GM19438 (cell line): ENCODE results near the gene SPTBN5.

Experiments used
- ATAC-seq: cut with Tn5 transposase; IDR thresholded peaks from one replicate; pipeline ENCODE4 v1.9.1; 2021; ENCODE audit warnings: low read depth; ENCODE audit not compliant: unreplicated experiment

Gene SPTBN5

GRCh38 chr15:41827880-41828806, 65.7 kb downstream of the SPTBN5 start, which contains the start of gene JMJD7:
TSS of gene JMJD7 (plus strand) at chr15:41828092. CDS start at chr15:41828125, 33 bp downstream.
- ATAC-seq, result peak; percentile 66

DNA sequence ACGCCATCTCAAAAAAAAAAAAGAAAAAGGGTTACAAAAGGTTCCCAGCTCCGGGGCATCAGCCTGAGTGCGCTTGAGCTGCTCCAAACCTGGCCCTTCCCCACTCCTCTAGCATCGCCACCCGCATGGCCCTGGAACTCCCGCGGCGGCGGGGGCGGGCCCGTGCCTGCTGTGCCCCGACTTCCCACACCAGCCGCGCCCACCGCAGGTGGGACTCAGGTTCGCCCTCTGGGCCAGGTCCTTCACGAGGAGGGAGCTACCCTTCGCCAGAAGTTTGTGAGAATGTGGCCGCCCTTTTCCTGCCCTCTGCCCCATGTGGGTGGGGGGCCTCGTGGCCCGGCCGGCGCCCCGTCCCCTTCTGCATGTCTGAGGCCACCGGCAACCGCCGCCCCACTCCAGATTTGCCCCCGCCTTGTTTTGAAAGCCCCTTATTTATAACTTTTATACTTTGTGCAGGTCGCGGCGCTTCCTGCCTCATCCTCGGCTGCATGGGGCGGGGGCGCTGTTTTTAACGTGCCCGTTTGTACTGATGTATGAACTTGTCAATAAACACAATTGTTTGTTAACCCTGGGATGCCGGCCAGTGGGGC, 66.5 kb downstream of the SPTBN5 start:
- ATAC-seq, result no peak

- no peak for ATAC-seq
Observed at GRCh38 chr15:41825572-41826535, 68.0 kb downstream of the SPTBN5 start.

- no peak for ATAC-seq
Observed at GRCh38 chr15:41825145-41825544, 68.7 kb downstream of the SPTBN5 start.

GRCh38 chr15:41824062-41824745, 69.6 kb downstream of the SPTBN5 start:
- no peak for ATAC-seq

DNA sequence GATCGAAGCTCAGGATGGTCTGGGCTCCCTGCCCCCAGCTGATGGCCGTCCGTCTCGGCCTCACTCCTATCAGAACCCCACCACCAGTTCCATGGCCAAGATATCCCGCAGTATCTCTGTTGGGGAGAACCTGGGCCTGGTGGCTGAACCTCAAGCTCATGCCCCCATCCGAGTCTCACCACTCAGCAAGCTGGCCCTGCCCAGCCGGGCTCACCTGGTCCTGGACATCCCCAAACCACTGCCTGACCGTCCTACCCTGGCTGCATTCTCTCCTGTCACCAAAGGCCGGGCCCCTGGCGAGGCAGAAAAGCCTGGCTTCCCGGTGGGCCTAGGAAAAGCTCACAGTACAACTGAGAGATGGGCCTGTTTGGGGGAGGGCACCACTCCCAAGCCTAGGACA, 70.4 kb downstream of the SPTBN5 start:
- no peak for ATAC-seq

GRCh38 chr15:41822957-41823356, 70.9 kb downstream of the SPTBN5 start:
- no peak for ATAC-seq

DNA sequence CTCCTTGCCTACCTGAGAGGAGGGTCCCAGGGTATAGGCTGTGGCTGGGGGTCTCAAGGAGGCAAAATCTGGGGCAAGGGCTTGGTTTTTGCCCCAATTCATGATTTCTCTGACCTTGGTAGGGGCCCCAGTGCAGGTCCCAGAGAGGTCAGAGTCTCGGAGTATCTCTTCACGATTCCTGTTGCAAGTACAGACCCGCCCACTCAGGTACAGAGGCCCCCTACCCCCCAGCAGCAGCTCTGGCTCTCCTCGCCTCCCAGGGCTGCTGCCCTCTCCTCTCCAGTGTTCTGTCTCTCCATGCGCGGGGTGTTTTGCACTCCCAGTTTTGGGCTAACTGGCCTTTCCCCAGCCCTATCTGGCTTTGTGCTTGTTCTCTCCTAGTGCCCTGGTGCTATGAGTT, 71.4 kb downstream of the SPTBN5 start:
- no peak for ATAC-seq

GRCh38 chr15:41821831-41822230, 72.0 kb downstream of the SPTBN5 start:
- ATAC-seq, result no peak

DNA sequence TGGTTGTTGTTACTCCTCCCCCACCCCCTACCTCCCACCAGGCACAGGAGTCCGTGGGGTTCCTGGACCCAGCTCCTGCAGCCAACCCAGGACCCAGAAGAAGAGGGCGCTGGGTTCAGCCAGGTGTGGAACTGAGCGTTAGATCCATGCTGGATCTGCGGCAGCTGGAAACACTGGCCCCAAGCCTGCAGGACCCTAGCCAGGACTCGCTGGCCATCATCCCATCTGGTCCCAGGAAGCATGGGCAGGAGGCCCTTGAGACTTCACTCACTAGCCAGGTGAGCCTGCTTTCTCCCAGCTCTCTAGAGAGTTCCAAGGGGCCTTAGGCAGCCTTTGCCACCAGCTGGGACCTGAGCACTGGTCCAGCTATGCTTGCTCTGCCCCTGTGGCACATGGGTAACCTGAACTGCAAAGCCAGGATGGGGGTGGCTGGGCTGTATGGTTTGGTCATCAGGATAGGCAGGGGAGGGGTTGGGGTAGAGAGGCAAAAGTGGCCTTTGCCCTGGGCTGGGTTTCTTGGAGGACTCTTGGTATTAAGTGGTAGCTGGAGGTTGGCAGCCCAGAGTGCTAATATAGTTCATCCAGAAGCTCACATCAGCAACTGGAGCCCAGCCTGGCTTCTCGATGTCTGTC, 72.9 kb downstream of the SPTBN5 start:
- no peak for ATAC-seq

- ATAC-seq, result no peak
Observed at GRCh38 chr15:41819455-41820050, 74.3 kb downstream of the SPTBN5 start.

DNA sequence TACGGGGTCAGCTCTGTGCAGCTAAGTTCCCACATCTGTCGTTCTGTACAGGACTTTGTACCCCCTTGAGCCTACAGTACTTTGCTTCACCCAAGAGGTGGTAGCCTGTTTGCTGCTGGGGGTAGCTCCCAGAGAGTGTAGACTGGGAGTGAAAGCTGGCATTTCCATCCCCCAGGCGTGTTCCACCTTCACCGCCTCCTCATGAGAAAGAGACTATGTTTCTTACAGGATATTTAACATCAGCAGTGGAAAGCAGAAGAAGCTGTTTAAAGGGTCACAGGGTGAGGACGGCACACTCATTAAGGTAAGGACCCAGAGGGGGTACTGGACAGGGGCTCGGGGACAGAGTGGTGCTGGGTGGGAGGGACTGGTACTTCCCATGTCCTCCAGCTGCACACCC, 76.1 kb downstream of the SPTBN5 start:
- no peak for ATAC-seq

DNA sequence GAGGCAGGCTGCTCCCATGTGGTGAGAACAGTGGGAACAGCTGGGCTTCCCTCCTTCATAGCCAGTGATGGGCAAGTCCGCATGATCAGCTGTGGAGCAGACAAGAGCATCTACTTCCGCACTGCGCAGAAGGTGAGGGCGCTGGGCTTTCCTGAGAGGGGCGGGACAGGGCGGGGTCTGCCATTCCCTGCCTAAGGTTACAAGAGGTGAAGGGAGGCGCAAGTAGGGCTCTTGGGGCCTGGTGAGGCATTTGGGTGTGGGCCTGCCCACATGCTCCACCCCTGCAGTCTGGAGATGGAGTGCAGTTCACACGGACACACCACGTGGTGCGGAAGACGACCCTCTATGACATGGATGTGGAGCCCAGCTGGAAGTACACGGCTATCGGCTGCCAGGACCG, 76.5 kb downstream of the SPTBN5 start:
- no peak for ATAC-seq

DNA sequence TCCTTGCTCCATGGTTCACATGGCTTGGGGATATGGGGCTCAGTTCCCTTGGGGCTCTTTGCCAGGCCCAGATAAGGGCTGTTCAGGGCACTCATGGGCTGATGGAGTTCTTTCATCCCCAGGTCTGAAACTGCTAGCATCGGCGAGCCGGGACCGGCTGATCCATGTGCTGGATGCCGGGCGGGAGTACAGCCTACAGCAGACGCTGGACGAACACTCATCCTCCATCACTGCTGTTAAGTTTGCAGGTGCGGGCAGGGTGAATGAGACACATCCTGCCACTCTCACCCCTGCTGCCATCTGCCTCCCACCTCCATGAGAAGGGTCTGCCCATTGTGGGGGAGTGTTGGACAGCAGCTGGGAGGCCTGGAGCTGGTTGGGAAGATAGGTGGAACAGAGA, 77.1 kb downstream of the SPTBN5 start:
- no peak for ATAC-seq

- no peak for ATAC-seq
Observed at GRCh38 chr15:41814534-41814933, 79.3 kb downstream of the SPTBN5 start.

DNA sequence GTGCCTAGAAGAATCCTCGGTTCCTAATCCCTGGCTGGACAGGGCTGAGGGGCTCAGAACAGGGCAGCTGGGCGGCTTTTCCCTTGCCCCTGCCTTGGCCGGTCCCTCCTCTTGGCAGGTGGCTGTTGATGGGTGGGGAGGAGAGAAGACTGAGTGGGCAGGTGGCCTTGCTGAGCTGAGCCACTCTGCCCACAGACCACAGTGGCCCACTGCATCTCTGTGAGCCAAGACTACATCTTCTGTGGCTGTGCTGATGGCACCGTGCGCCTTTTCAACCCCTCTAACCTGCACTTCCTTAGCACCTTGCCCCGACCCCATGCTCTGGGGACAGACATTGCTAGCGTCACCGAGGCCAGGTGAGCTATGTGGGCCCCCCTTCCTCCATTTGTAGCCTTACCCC, 80.4 kb downstream of the SPTBN5 start:
- ATAC-seq, result no peak

- ATAC-seq, result no peak
Observed at GRCh38 chr15:41812820-41813375, 81.0 kb downstream of the SPTBN5 start.

DNA sequence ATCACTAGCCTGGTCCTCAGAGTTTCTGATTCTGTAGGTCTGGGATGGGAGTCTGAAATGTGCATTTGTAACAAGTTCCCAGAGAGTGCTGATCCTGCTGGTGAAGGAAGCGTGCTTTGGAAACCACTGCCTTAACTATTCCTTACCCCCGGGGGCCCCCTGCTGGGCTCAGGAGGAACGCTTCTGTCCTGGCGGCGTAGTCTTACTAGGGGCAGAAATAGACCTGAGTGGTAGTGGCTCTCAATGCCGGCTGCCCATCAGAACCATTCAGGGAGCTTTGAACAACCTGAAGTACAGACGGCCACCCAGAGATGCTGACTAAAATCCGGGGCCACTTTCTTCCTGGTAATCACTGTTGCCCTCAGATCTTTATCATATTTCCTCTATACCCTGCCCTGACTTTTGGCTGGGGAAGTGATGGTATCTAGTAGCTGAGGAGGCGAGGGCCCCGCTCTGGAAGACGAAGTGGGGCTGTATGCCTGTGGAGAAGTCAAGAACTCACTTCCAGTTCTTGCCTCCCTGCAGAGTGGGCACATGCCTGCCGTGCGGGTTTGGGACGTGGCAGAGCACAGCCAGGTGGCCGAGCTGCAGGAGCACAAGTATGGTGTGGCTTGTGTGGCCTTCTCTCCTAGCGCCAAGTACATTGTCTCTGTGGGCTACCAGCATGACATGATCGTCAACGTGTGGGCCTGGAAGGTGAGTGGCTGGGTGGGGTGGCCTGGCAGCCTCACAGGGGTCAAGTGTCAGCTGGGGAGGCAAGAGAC, 82.2 kb downstream of the SPTBN5 start:
- ATAC-seq, result no peak
